Upper lobe of right lung (tissue), 1 donor: Measurements from ENCODE around the gene RALA. TPM values are rescaled to one million over a fixed set of nuclear protein-coding genes. Genes with fewer than 3 reads are reported as not detected.

ENCODE experiments used
- ATAC-seq: fragments of 200-7000 bp; cut with Tn5 transposase; one replicate; pipeline ENCODE4 v1.9.1; 2020; ENCODE audit warnings: mild to moderate bottlenecking, moderate library complexity
- DNase-seq: peaks from one replicate; pipeline ENCODE4 v3.0.0-alpha.2; 2020
- H3K27ac ChIP-seq: fragments of 200-600 bp; one replicate; pipeline ENCODE4 v1.8.0; 2022
- H3K27me3 ChIP-seq: fragments of 200-600 bp; one replicate; pipeline ENCODE4 v1.8.0; 2022; ENCODE audit warnings: mild to moderate bottlenecking
- H3K36me3 ChIP-seq: fragments of 200-600 bp; one replicate; pipeline ENCODE4 v1.8.0; 2022
- H3K4me1 ChIP-seq: fragments of 200-600 bp; one replicate; pipeline ENCODE4 v1.8.0; 2022
- H3K4me3 ChIP-seq: fragments of 200-600 bp; one replicate; pipeline ENCODE4 v1.8.0; 2022; ENCODE audit warnings: mild to moderate bottlenecking
- H3K9me3 ChIP-seq: fragments of 200-600 bp; one replicate; pipeline ENCODE4 v1.8.0; 2022
- intact Hi-C: fragments of 100-400 bp; cut with DNase I; formaldehyde crosslinking; loops from one replicate; pipeline ENCODE4 v1.11.0; 2022
- total RNA-seq: library from RNA; stranded (reverse); fragmentation: NEBNext Ultra II Directional; extraction: Animal tissue kit (Norgen Biotek cat#: 25700); gene quantifications from one replicate; pipeline ENCODE4 v1.2.1, GENCODE V29; 2021
- TF ChIP-seq, protein P1 (sequence below): fragments of 200-600 bp; IDR thresholded peaks from one replicate; pipeline ENCODE4 v1.8.0; 2022; ENCODE audit warnings: antibody characterized with exemption
- donor health status: DM: no; HTN: yes; CAD: no; lungs with severe emphysema.

Gene RALA
- total RNA-seq, 1 donor from 2014 or later = 53.4 TPM

DNA sequence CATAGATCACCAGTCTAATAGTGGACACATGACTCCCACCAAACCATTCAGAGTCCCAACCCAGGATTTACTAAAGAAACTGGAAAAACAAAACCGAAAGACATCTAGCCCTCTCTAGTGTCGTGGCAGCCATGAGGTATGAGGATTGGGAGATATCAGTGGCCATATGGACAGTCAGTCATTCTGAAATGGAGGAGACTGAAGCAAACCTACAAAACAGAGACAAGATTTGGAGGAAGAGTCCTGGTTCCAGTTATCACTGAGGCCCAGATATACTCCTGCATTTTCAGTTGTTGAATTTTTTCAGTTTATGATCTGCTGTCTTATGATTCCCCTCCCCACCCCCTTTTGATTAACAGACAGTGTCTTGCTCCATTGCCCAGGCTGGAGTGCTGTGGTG lies 9.1 kb upstream of the RALA start:
- DNase-seq = no peak
- TF ChIP-seq, protein P1, sequence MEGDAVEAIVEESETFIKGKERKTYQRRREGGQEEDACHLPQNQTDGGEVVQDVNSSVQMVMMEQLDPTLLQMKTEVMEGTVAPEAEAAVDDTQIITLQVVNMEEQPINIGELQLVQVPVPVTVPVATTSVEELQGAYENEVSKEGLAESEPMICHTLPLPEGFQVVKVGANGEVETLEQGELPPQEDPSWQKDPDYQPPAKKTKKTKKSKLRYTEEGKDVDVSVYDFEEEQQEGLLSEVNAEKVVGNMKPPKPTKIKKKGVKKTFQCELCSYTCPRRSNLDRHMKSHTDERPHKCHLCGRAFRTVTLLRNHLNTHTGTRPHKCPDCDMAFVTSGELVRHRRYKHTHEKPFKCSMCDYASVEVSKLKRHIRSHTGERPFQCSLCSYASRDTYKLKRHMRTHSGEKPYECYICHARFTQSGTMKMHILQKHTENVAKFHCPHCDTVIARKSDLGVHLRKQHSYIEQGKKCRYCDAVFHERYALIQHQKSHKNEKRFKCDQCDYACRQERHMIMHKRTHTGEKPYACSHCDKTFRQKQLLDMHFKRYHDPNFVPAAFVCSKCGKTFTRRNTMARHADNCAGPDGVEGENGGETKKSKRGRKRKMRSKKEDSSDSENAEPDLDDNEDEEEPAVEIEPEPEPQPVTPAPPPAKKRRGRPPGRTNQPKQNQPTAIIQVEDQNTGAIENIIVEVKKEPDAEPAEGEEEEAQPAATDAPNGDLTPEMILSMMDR = no peak

DNA sequence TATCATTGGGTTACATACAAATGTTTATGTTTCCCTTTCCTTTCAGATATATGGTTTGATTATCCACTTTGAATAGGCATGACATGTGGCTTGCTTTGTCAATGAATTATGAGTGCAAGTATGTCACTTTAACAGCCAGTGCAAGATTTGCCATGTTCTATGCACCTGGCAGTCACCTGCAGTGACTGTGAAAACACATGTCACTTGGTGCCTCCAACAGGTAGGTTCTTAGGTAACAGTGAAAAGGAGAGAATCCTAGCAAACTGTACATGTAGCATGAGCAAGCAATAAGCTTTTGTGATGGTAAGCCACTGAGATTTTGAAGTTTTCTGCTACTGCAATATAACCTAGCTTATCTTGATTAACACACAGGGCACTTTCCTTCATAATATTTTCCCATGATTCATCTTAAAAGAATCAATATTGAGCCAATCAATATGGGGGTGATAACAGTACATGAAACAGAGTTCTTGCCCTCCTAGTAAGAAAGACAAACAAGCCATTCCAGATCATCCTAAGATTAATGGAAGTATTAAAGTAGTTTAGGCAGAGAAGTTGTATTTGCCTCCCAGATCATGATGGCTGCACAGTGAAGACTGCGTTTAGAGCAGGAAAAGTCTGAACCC lies 7.9 kb upstream of the RALA start:
- Histone ChIP-seq H3K36me3 (no peaks in the 10 kb centered on the region), H3K27ac (no peak overlapping the region), H3K27me3 (no peaks in the 10 kb centered on the region), H3K4me3 (no peak overlapping the region), H3K9me3 (no peaks in the 10 kb centered on the region), H3K4me1 (no peaks in the 10 kb centered on the region)
- TF ChIP-seq, protein P1 = no peak
- intact Hi-C loops = no loop called here
- DNase-seq = no peak
- no peak for ATAC-seq

More for the DNA sequence above, 9.1 kb upstream of the RALA start:
- Histone ChIP-seq H3K27me3 (no peaks in the 10 kb centered on the region), H3K36me3 (no peaks in the 10 kb centered on the region), H3K27ac (no peak overlapping the region), H3K9me3 (no peaks in the 10 kb centered on the region), H3K4me3 (no peak overlapping the region), H3K4me1 (no peaks in the 10 kb centered on the region)
- no peak for ATAC-seq
- intact Hi-C loops = no loop called here

DNA sequence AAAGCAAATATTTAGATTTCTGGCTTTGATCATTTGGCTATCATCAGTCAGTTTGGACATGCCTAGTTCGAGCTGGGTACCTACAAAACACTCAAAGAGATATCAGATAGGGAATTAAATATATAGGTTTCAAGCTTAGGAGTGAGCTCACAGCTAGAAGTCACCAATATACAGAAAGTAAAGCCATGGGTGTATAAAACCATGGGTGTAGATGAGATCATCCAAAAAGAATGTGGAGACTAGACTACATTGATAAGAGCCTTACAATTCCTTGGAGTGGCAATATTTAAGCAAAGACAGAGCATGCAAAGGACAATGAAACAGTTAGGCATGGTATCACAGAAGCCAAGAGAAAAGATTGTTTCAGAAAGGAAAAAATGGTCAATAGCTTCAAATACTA lies 7.2 kb upstream of the RALA start:
- H3K27me3 ChIP-seq = no peaks in the 10 kb centered on the region
- no peak for DNase-seq
- no peak overlapping the region for H3K4me3 ChIP-seq
- no peaks in the 10 kb centered on the region for H3K4me1 ChIP-seq
- H3K36me3 ChIP-seq = no peaks in the 10 kb centered on the region
- no peaks in the 10 kb centered on the region for H3K9me3 ChIP-seq
- TF ChIP-seq, protein P1 = no peak
- ATAC-seq = no peak
- intact Hi-C loops = no loop called here
- H3K27ac ChIP-seq = no peak overlapping the region

DNA sequence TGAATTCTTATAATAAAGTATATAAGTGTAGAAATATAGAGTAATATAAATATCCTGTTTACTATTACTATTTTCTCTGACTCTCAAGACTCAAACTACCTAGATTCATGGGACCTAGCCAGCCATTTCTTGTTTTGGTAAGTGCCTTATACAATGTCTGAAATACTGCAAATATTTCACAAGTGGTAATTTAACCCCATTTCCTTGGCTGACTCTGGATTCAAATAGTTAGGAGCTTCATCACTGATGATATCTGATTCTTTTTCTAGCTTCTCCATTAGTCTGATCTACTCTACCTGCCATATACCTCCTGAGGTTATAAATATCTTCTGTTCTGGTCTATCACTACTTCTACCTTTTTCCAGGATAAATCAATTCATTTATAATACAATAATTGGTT lies 6.4 kb upstream of the RALA start:
- no peaks in the 10 kb centered on the region for H3K36me3 ChIP-seq
- DNase-seq (no peak), ATAC-seq (no peak)
- no peak overlapping the region for H3K4me3 ChIP-seq
- TF ChIP-seq, protein P1 = no peak
- no peaks in the 10 kb centered on the region for H3K9me3 ChIP-seq
- H3K27me3 ChIP-seq = no peaks in the 10 kb centered on the region
- H3K4me1 ChIP-seq = no peaks in the 10 kb centered on the region
- no peak overlapping the region for H3K27ac ChIP-seq
- intact Hi-C loops = no loop called here

DNA sequence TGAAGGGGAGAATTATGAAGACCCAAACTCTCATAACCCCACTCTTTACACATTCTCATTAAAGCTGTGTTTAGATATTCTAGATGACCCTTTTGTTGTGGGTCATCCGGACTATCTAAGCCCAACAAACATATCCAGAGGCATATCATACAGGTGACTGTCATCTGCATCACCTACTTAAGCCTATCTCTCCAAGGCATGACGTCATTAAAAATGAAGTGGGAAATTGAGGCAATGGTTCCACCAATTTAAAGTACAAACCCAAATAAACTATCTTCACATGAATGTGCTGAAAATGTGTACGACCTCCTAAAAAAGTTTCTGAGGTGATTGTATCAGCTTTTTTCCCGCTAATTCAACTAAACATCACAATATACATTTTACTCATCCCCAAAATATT lies 4.5 kb upstream of the RALA start:
- Histone ChIP-seq H3K4me3 (no peak overlapping the region), H3K36me3 (no peaks in the 10 kb centered on the region), H3K9me3 (no peaks in the 10 kb centered on the region), H3K4me1 (no peaks in the 10 kb centered on the region), H3K27me3 (no peaks in the 10 kb centered on the region), H3K27ac (no peak overlapping the region)
- TF ChIP-seq, protein P1 = no peak
- DNase-seq (no peak), ATAC-seq (no peak)
- intact Hi-C loops = no loop called here

DNA sequence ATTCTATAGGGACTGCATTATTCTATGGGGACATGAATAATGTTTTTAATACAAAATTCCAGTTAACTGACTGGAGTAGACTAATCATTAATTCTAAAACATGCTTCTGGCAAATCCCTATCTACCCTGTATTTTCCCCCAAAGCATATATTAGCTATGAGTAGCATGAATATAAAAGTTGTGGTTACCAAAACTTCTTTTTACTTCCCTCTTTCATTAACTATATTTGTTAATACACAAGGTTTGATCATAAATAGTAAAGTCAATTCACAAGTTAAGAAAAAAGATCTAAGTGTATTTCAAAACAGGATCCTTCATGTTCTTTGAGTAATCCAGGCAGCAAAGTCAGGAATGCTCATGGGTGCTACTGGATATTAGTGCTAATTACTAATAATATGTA lies 2.9 kb upstream of the RALA start:
- no peaks in the 10 kb centered on the region for H3K9me3 ChIP-seq
- intact Hi-C loops = no loop called here
- ATAC-seq (no peak), DNase-seq (no peak)
- no peaks in the 10 kb centered on the region for H3K27me3 ChIP-seq
- peaks cover 8% of the 10 kb centered on the region for H3K4me1 ChIP-seq
- TF ChIP-seq, protein P1 = no peak
- H3K4me3 ChIP-seq = no peak overlapping the region
- no peak overlapping the region for H3K27ac ChIP-seq
- H3K36me3 ChIP-seq = no peaks in the 10 kb centered on the region
